Lower lobe of right lung (tissue), 2 donors: Measurements from ENCODE around the gene IQGAP2. TPM values are rescaled to one million over a fixed set of nuclear protein-coding genes. Genes with fewer than 3 reads are reported as not detected.

ENCODE experiments used
- ATAC-seq, 2 donors: fragments of 200-7000 bp; cut with Tn5 transposase; one replicate each; pipeline ENCODE4 v1.9.1; 2020 to 2022; ENCODE audit warnings: mild to moderate bottlenecking in 2 of 2, moderate library complexity in 2 of 2
- DNase-seq: peaks from one replicate; pipeline ENCODE4 v3.0.0-alpha.2; 2020
- H3K27ac ChIP-seq: fragments of 200-600 bp; one replicate; pipeline ENCODE4 v1.8.0; 2022
- H3K27me3 ChIP-seq: fragments of 200-600 bp; one replicate; pipeline ENCODE4 v1.8.0; 2022; ENCODE audit warnings: low read depth
- H3K36me3 ChIP-seq: fragments of 200-600 bp; one replicate; pipeline ENCODE4 v1.8.0; 2022; ENCODE audit warnings: mild to moderate bottlenecking
- H3K4me1 ChIP-seq: fragments of 200-600 bp; one replicate; pipeline ENCODE4 v1.8.0; 2022
- H3K4me3 ChIP-seq: fragments of 200-600 bp; one replicate; pipeline ENCODE4 v1.8.0; 2022; ENCODE audit warnings: mild to moderate bottlenecking
- H3K9me3 ChIP-seq: fragments of 200-600 bp; one replicate; pipeline ENCODE4 v1.8.0; 2022
- CTCF ChIP-seq: fragments of 200-600 bp; IDR thresholded peaks from one replicate; pipeline ENCODE4 v1.8.0; 2022; ENCODE audit warnings: antibody characterized with exemption, mild to moderate bottlenecking
- intact Hi-C: fragments of 100-400 bp; cut with DNase I; formaldehyde crosslinking; loops from one replicate; pipeline ENCODE4 v1.11.0; 2022
- total RNA-seq: library from RNA; stranded (reverse); fragmentation: NEBNext Ultra II Directional; extraction: Animal tissue kit (Norgen Biotek cat#: 25700); gene quantifications from one replicate; pipeline ENCODE4 v1.2.1, GENCODE V29; 2021
- donor health status: DM: no; HTN: yes; CAD: no; lungs with severe emphysema.

The IQGAP2 gene
- total RNA-seq, 1 donor from 2014 or later = 42.0 TPM

GRCh38 chr5:76691467-76692273, 288.6 kb downstream of the IQGAP2 start:
- TF ChIP-seq CTCF = no peak
- Histone ChIP-seq H3K27me3 (no peaks in the 10 kb centered on the region), H3K36me3 (peaks cover 8% of the 10 kb centered on the region), H3K27ac (peak overlapping the region; percentile 5), H3K4me1 (no peaks in the 10 kb centered on the region), H3K9me3 (no peaks in the 10 kb centered on the region), H3K4me3 (no peak overlapping the region)
- ATAC-seq (no peak), DNase-seq (no peak)
- intact Hi-C loops = no loop called here

GRCh38 chr5:76692274-76692540, 289.1 kb downstream of the IQGAP2 start:
- Histone ChIP-seq H3K36me3 (peaks cover 8% of the 10 kb centered on the region), H3K4me3 (no peak overlapping the region), H3K9me3 (no peaks in the 10 kb centered on the region), H3K27me3 (no peaks in the 10 kb centered on the region), H3K4me1 (no peaks in the 10 kb centered on the region), H3K27ac (peak overlapping the region; percentile 5)
- no peak for ATAC-seq
- TF ChIP-seq CTCF = no peak
- DNase-seq = no peak
- intact Hi-C loops = no loop called here

GRCh38 chr5:76692651-76693050, 289.6 kb downstream of the IQGAP2 start:
- DNase-seq (no peak), ATAC-seq (no peak)
- Histone ChIP-seq H3K4me3 (no peak overlapping the region), H3K27me3 (no peaks in the 10 kb centered on the region), H3K4me1 (no peaks in the 10 kb centered on the region), H3K9me3 (no peaks in the 10 kb centered on the region), H3K27ac (no peak overlapping the region), H3K36me3 (peaks cover 8% of the 10 kb centered on the region)
- intact Hi-C loops = no loop called here
- TF ChIP-seq CTCF = no peak

- Histone ChIP-seq H3K4me1 (no peaks in the 10 kb centered on the region), H3K27ac (no peak overlapping the region), H3K36me3 (peaks cover 8% of the 10 kb centered on the region), H3K9me3 (no peaks in the 10 kb centered on the region), H3K4me3 (no peak overlapping the region), H3K27me3 (no peaks in the 10 kb centered on the region)
- DNase-seq (no peak), ATAC-seq (no peak)
- no peak for TF ChIP-seq CTCF
- intact Hi-C loops = no loop called here
These were observed 290.1 kb downstream of the IQGAP2 start for GRCh38 chr5:76693141-76693540.

- H3K4me1 ChIP-seq = no peaks in the 10 kb centered on the region
- no peaks in the 10 kb centered on the region for H3K9me3 ChIP-seq
- DNase-seq (no peak), ATAC-seq (no peak)
- H3K36me3 ChIP-seq = peaks cover 8% of the 10 kb centered on the region
- no peak for TF ChIP-seq CTCF
- no peak overlapping the region for H3K27ac ChIP-seq
- intact Hi-C loops = no loop called here
- no peaks in the 10 kb centered on the region for H3K27me3 ChIP-seq
- no peak overlapping the region for H3K4me3 ChIP-seq
These were observed 291.2 kb downstream of the IQGAP2 start for GRCh38 chr5:76694317-76694716.
